ENCODE data around the gene KRTAP5-6. TPM values are rescaled to one million over a fixed set of nuclear protein-coding genes. Genes with fewer than 3 reads are reported as not detected.
"Not testable (repeated sequence)": the region's sequence is repeated elsewhere in the genome, so short reads cannot be mapped to it uniquely, and the experiment has no call there.

The KRTAP5-6 gene
- total RNA-seq, 2 donors from 2014 or later = not detected

GRCh38 chr11:1686220-1686619 is 10.8 kb upstream of the KRTAP5-6 start:
- not testable (repeated sequence) for H3K4me1 Mint-ChIP-seq; H3K9me3 Mint-ChIP-seq; H3K4me3 Mint-ChIP-seq; H3K36me3 Mint-ChIP-seq (ENCODE audit: low read depth); H3K27ac Mint-ChIP-seq
- ATAC-seq (replicated peaks) = peak; percentile 11
- H3K27me3 Mint-ChIP-seq = peaks cover 19% of the 10 kb centered on the region

DNA sequence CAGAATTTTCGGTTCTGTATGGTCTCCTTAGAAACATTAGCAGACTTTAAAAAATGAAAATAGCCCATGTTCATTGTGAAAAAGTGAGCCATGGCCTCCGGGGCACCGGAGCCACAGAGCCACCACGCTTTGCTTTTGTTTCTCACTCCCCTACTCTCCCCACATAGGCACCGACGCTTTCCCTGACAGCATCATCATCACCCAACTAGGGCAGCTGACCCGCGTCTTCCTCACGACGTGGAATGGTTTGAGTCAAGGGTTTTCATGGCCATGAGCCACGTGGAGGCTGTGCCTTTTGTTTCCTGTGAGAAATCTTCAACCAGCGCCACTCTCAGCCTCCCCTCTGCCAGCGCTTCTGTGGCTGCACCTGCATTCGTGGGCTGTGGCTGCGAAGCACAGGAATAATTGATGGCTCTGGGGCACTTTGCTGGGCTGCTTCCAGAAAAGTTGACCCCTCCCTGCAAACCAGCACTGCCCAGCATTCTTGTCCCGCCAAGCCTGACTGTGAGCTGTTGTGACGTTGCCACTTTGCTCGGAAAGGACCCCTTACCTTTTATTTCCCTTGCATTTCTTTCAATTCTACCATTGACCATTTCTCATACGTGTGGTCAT is 8.6 kb upstream of the KRTAP5-6 start:
- not testable (repeated sequence) for H3K4me1 Mint-ChIP-seq; H3K27ac Mint-ChIP-seq; H3K36me3 Mint-ChIP-seq (ENCODE audit: low read depth); H3K9me3 Mint-ChIP-seq; H3K4me3 Mint-ChIP-seq
- ATAC-seq (replicated peaks) = peak; percentile 84
- H3K27me3 Mint-ChIP-seq = peaks cover 18% of the 10 kb centered on the region

GRCh38 chr11:1689250-1690166 is 7.5 kb upstream of the KRTAP5-6 start:
- not testable (repeated sequence) for H3K36me3 Mint-ChIP-seq (ENCODE audit: low read depth); ATAC-seq (replicated peaks); H3K9me3 Mint-ChIP-seq; H3K27ac Mint-ChIP-seq; H3K4me1 Mint-ChIP-seq; H3K4me3 Mint-ChIP-seq
- H3K27me3 Mint-ChIP-seq = peaks cover 18% of the 10 kb centered on the region

GRCh38 chr11:1690167-1691025 is 6.6 kb upstream of the KRTAP5-6 start:
- no peak for ATAC-seq (replicated peaks)
- no peaks in the 10 kb centered on the region for H3K9me3 Mint-ChIP-seq

GRCh38 chr11:1691026-1691877 is 5.7 kb upstream of the KRTAP5-6 start:
- no peaks in the 10 kb centered on the region for H3K36me3 Mint-ChIP-seq (ENCODE audit: low read depth)
- peaks cover 21% of the 10 kb centered on the region for H3K27me3 Mint-ChIP-seq
- no peaks in the 10 kb centered on the region for H3K9me3 Mint-ChIP-seq
- H3K4me1 Mint-ChIP-seq = peaks cover 5% of the 10 kb centered on the region
- no peak for ATAC-seq (replicated peaks)
- H3K27ac Mint-ChIP-seq = no peak overlapping the region
- H3K4me3 Mint-ChIP-seq = no peak overlapping the region

More at GRCh38 chr11:1690167-1691025, 6.6 kb upstream of the KRTAP5-6 start:
- no peaks in the 10 kb centered on the region for H3K36me3 Mint-ChIP-seq (ENCODE audit: low read depth)
- peaks cover 18% of the 10 kb centered on the region for H3K27me3 Mint-ChIP-seq
- no peak overlapping the region for H3K27ac Mint-ChIP-seq
- H3K4me1 Mint-ChIP-seq = peaks cover 5% of the 10 kb centered on the region
- H3K4me3 Mint-ChIP-seq = no peak overlapping the region

- H3K27ac Mint-ChIP-seq = no peak overlapping the region
- no peak overlapping the region for H3K4me3 Mint-ChIP-seq
- peaks cover 5% of the 10 kb centered on the region for H3K4me1 Mint-ChIP-seq
- ATAC-seq (replicated peaks) = no peak
- no peaks in the 10 kb centered on the region for H3K9me3 Mint-ChIP-seq
- no peaks in the 10 kb centered on the region for H3K36me3 Mint-ChIP-seq (ENCODE audit: low read depth)
- H3K27me3 Mint-ChIP-seq = peaks cover 21% of the 10 kb centered on the region
Measured at GRCh38 chr11:1691878-1692707, 4.9 kb upstream of the KRTAP5-6 start.

DNA sequence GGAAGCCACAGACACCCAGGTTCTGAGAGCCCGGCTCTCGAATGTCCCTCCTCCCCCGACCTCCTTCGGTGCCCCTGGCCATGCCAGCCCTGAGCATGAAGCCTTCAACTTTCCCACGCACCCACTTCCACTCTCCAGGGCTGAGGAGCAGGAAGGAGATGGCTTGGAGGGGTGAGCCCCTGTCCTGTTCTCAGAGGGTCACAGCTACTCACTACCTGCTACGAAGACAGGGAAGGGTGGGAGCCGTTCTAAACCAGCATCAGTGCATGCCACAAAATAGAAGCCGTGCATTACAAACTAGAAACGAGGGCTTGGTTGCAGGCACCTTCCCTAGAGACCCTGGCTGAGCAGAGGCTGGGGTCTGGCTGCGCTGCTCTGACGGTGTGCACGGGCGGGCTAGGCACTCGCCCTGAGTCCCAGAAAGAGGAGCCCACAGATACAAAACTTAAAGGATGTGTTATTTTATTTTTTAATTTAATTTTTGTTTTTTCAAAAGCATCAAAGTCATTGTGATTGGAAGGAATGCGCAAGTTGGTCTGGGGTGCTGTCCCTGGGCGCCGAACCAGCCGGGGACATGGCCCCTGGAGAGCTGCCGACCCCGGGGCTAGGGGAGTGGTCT is 4.2 kb upstream of the KRTAP5-6 start:
- ATAC-seq (replicated peaks) = no peak
- Mint-ChIP-seq H3K9me3 (no peaks in the 10 kb centered on the region), H3K4me3 (peak overlapping the region; percentile 68), H3K4me1 (peaks cover 5% of the 10 kb centered on the region), H3K27me3 (peaks cover 21% of the 10 kb centered on the region), H3K27ac (no peak overlapping the region), H3K36me3 (ENCODE audit: low read depth) (no peaks in the 10 kb centered on the region)

GRCh38 chr11:1693327-1694063 is 3.5 kb upstream of the KRTAP5-6 start:
- Mint-ChIP-seq H3K36me3 (ENCODE audit: low read depth) (no peaks in the 10 kb centered on the region), H3K27me3 (peaks cover 23% of the 10 kb centered on the region), H3K4me1 (peaks cover 5% of the 10 kb centered on the region), H3K4me3 (peak overlapping the region; percentile 68), H3K27ac (no peak overlapping the region), H3K9me3 (no peaks in the 10 kb centered on the region)
- peak; percentile 51 for ATAC-seq (replicated peaks)

DNA sequence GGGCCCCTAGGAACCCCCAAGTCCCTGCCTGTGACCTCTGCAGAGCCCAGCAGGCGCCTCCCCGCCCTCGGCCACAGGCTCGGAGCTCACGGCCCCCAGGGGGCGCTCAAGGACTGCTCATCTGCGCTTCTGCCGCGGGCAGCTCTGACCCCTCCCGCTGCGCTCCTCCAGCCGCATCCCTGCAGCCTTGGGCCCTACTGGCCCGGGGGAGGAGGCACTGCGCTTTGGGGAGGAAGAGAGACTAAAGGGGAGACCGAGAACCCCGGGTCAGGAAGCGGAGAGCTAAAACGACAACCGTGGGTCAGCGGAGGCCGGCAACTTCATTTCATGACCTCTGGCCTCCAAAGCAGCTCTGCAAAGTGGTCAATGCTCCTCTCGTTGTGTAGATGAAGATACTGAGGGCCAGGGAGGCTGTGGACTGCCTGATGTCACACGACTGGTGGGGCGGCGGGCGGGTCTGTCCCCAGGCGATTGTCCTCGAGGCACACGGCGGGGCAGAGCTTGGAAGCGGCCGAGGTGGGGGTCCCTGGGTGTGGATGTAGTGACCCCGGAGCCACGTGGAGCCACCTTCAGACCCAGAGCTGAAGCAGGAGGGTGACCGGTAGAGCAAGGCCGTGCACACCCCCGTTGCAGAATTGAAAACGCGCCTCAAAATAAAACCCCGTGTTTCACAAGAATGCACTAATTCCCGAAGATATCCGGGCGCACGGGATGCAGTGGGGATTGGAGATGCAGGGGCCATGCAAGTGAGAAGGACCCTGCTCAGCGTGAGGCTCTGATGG is 2.7 kb upstream of the KRTAP5-6 start:
- H3K4me3 Mint-ChIP-seq = no peak overlapping the region
- peaks cover 5% of the 10 kb centered on the region for H3K4me1 Mint-ChIP-seq
- H3K27me3 Mint-ChIP-seq = peaks cover 19% of the 10 kb centered on the region
- no peaks in the 10 kb centered on the region for H3K9me3 Mint-ChIP-seq
- H3K36me3 Mint-ChIP-seq (ENCODE audit: low read depth) = no peaks in the 10 kb centered on the region
- H3K27ac Mint-ChIP-seq = no peak overlapping the region
- peak; percentile 94 for ATAC-seq (replicated peaks)

GRCh38 chr11:1694846-1695547 is 2.0 kb upstream of the KRTAP5-6 start:
- Mint-ChIP-seq H3K4me3 (no peak overlapping the region), H3K9me3 (no peaks in the 10 kb centered on the region), H3K4me1 (peaks cover 5% of the 10 kb centered on the region), H3K27me3 (peaks cover 20% of the 10 kb centered on the region), H3K36me3 (ENCODE audit: low read depth) (no peaks in the 10 kb centered on the region), H3K27ac (no peak overlapping the region)
- no peak for ATAC-seq (replicated peaks)

- peaks cover 5% of the 10 kb centered on the region for H3K4me1 Mint-ChIP-seq
- no peak for ATAC-seq (replicated peaks)
- H3K36me3 Mint-ChIP-seq (ENCODE audit: low read depth) = no peaks in the 10 kb centered on the region
- H3K4me3 Mint-ChIP-seq = no peak overlapping the region
- H3K27ac Mint-ChIP-seq = no peak overlapping the region
- H3K27me3 Mint-ChIP-seq = peaks cover 21% of the 10 kb centered on the region
- H3K9me3 Mint-ChIP-seq = no peaks in the 10 kb centered on the region
Measured at GRCh38 chr11:1695548-1696108, 1.4 kb upstream of the KRTAP5-6 start.
